ENCODE results near the gene CD5L.
A peak's percentile ranks its signal among the peaks of the same experiment; 100 is the strongest.

The CD5L gene

DNA sequence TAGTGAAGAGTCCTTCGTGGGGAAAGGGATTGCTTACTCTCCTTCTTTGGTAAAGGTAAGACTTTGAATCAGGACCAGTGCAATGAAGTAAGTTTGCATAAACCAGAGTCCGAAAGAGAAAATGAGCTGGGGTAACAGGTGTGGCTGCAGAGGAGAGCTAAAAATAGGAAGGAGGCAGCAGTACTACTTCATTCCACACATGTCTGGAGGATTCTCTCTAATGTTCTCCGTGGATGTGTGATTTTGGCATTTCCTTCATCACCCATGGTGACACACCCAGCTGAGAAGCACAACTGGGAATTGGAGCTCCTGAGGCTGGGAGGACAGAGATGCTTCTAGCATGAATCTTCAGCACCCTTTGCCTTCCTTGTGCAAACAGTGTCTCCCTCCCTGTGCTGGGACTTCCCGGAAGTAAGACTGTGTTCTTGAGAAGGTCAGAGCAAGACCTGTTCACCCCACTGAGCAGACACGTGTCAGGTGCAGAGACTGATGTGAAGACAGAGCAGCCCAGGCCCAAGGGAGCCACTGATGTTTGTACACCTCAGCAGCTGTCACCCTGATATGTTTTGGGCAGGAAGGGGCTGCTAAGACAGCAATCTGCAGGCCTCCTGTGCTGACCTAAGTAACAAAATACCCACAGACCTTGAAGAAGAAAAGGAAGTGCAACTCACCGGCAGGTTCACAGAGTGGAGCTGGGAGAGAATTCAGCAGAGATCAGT, 35.0 kb downstream of the CD5L start:
- DNase-seq = no peak

DNA sequence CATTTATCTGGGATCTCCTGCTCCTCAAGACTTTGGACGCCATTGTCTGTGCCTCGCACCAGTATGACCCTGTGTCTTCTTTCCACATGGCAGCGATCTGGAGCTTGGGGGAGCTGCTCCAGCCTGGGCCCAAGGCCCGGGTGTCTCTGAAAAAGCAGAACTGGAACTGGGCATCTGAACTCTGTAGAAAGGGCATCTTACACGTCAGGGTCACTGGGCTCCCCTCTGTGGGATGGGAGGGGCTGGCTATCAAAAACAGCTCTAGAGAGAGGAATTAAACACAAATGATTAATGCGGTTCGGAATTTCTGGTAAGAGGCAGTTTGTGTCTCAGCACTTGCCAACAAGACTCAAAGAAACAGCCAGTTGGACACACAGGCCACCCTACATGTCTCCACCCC, 37.8 kb downstream of the CD5L start:
- peak; percentile 44 for DNase-seq

DNA sequence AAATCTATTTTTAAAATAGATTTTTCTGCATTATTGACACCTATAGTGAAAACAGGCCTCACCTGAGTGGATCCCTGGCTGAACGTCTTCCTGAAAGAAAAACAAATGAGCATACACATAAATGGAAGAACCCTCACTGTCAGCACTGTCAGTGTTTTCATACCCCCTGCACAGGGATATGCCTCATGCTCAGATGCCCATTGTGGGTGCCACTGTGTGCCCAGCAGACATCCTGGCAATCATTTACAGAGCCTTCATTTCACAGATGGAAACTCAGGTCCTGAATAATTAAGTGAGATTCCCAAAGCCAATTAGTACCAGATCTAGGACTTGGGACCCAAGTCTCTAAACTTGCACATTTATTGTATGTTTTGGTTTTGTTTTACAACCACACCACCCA, 41.6 kb downstream of the CD5L start:
- DNase-seq = no peak

DNA sequence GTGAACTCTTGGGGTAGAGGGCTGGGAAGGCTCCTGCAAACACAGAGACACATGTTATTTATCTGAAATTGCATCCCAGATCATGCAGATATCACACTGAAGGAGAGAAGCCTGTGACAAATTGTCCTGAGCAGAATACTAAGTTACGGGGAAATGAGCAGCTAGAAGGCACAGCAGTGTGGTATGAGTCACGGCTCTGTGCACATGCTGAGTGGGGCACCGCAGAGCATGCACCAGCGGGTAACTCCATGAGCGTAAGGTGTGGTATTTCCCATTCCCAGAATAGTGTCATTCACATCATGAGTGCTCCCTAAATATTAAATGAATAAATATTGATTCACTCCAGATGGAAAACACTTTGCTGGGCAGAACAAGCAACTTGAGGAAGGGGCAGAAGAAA, 43.4 kb downstream of the CD5L start:
- no peak for DNase-seq

DNA sequence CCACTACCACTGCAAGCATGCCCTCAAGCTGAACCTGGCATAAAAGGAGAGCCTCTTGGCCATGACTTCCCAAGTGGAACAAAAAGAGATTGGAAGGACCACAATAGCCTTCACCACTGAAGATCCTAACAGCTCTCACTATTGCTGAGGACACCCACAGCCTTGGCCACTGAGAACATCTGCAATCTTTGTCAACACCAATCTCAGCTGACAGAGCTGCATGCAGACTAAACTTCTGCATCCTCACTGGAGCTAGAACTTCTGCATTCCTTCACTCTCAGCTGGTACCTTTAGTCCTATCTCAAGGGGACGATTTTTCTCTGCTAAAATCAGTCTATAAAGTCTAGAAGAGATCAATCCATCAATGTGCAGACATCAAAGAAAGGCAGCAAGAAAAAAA, 56.4 kb downstream of the CD5L start:
- DNase-seq = no peak

DNA sequence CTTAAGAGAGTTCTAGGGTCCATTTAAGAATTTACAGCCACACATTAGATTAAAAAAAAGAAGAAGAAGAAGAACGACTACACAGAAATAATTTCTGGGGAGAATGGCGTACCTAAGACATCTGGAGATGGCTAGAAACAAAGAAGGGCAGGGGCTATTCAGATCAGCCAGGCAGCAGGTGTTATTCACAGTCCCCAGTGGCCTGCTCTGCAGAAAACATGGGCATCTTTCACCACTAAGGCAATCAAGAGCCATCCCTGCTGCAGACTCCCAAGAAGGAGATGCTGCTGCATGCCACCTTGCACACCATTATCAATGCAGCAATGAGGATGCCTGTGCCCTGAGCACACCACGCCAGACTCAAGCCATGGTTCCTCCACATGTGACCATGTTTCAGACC, 56.8 kb downstream of the CD5L start:
- DNase-seq = no peak

DNA sequence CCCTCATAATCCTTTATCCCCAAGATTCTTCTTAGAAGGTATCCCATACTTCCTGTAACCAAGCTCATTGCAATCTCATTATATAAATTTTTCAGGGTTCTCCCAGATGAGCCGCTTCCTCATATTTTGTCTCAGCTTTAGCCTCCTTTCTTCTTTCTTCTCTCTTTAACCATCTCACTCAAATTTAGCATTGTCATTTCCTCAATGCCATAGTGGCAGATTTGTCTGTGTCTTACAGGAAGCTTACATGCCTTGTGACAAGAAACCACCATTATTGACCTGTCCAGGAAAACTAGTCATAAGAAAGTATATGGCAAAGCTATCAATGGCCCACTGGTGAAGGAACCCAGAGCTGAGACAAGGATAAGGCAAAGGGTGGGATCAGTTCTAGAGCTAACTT, 58.7 kb downstream of the CD5L start:
- peak; percentile 35 for DNase-seq

DNA sequence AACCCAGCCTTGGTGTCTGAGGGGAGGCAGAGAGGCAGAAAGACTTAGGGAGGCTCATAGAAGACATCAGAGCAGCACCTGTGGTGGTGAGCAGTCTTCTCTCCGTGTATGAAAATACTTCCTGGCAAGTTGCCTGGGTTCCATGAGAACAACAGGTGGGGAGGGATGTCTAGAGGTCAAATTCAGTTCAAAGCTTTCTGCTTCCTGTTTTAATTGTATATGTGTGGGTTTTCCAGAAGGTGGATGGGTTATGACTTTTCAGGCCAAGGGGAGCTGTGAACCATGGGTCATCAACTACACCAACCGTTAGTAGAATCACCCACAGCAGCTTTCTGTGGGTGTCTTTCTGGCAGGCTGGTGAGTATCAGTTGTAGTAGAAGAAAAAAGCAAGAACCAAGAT, 60.6 kb downstream of the CD5L start:
- DNase-seq = no peak
